ENCODE measurements around the gene NMUR1. TPM values are rescaled to one million over a fixed set of nuclear protein-coding genes. Genes with fewer than 3 reads are reported as not detected.

Gene NMUR1
- total RNA-seq, 2 donors from 2014 or later: 0.30 to 0.45 TPM

DNA sequence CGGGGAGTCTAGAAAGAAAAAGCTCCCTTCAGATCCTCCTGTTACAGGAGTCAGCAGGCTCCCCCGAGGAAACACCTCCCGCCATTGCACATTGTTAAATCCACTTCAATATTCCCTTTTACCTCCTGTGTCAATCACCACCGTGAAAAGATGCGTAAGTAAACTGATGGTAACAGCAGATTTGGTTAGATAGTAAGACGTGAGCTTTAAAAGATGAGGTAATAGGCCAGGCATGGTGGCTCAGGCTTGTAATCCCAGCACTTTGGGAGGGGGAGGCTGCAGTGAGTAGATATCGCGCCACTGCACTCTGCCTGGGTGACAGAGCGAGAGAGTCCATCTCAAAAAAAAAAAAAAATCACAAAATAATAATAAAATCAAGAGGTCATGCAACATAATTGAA is 50.8 kb downstream of the NMUR1 start:
- DNase-seq: no peak
- Histone ChIP-seq H3K4me1 (no peaks in the 10 kb centered on the region), H3K9ac (ENCODE audit: low read depth in 2 of 2, low read length in 2 of 2) (no peak overlapping the region), H3K27me3 (no peaks in the 10 kb centered on the region), H3K4me3 (no peak overlapping the region), H3K36me3 (no peaks in the 10 kb centered on the region), H3K27ac (no peak overlapping the region), H3K9me3 (no peaks in the 10 kb centered on the region)
- TF ChIP-seq, protein P1, sequence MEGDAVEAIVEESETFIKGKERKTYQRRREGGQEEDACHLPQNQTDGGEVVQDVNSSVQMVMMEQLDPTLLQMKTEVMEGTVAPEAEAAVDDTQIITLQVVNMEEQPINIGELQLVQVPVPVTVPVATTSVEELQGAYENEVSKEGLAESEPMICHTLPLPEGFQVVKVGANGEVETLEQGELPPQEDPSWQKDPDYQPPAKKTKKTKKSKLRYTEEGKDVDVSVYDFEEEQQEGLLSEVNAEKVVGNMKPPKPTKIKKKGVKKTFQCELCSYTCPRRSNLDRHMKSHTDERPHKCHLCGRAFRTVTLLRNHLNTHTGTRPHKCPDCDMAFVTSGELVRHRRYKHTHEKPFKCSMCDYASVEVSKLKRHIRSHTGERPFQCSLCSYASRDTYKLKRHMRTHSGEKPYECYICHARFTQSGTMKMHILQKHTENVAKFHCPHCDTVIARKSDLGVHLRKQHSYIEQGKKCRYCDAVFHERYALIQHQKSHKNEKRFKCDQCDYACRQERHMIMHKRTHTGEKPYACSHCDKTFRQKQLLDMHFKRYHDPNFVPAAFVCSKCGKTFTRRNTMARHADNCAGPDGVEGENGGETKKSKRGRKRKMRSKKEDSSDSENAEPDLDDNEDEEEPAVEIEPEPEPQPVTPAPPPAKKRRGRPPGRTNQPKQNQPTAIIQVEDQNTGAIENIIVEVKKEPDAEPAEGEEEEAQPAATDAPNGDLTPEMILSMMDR (IDR thresholded peaks at IDR 0.05): no peak
- intact Hi-C loops (cut with DNase I): no loop called here

DNA sequence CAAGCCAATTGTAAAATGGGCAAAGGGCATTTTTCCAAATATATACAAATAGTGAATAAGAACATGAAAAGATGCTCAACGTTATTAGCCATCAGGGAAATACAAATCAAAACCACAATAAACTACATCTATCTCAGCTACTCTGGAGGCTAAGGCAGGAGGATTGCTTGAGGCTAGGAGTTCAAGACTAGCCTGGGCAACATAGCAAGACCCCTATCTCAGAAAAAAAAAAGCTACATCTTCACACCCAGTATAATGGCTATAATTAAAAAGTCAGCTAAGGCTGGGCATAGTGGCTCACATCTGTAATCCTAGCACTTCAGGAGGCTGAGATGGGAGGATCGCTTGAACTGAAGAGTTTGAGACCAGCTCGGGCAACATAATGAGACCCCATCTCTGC is 53.3 kb downstream of the NMUR1 start:
- no peak overlapping the region for H3K4me3 ChIP-seq
- no peak for DNase-seq
- no peak overlapping the region for H3K27ac ChIP-seq
- H3K9me3 ChIP-seq: no peaks in the 10 kb centered on the region
- no peak overlapping the region for H3K9ac ChIP-seq (ENCODE audit: low read depth in 2 of 2, low read length in 2 of 2)
- H3K4me1 ChIP-seq: no peaks in the 10 kb centered on the region
- TF ChIP-seq, protein P1 (IDR thresholded peaks at IDR 0.05): no peak
- no peaks in the 10 kb centered on the region for H3K36me3 ChIP-seq
- no peaks in the 10 kb centered on the region for H3K27me3 ChIP-seq
- intact Hi-C loops (cut with DNase I): no loop called here

DNA sequence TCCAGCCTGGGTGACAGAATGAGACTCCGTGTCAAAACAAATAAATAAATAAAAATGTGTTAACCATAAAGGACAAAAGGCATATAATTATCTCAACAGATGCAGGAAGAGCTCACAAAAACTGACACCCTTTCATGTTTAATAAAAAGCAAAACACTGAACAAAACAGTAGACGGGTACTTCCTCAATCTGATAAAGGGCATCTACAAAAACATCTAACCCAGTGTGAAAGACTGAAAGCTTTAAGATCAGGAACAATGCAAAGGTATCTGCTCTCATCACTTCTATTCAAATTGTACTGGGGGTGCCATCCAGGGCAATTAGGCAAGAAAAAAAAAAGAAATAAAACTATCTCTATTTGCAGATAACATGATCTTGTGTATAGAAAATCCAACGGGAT is 54.3 kb downstream of the NMUR1 start:
- no peaks in the 10 kb centered on the region for H3K4me1 ChIP-seq
- TF ChIP-seq, protein P1 (IDR thresholded peaks at IDR 0.05): no peak
- no peaks in the 10 kb centered on the region for H3K9me3 ChIP-seq
- H3K27ac ChIP-seq: no peak overlapping the region
- no peak overlapping the region for H3K9ac ChIP-seq (ENCODE audit: low read depth in 2 of 2, low read length in 2 of 2)
- H3K36me3 ChIP-seq: no peaks in the 10 kb centered on the region
- H3K27me3 ChIP-seq: no peaks in the 10 kb centered on the region
- intact Hi-C loops (cut with DNase I): no loop called here
- no peak overlapping the region for H3K4me3 ChIP-seq
- no peak for DNase-seq

Other genes starting within 250 kb of the NMUR1 start
- gene B3GNT7, start 134.7 kb downstream of the NMUR1 start, total RNA-seq: 100 to 1,000 TPM; 244 to 258 TPM
- 100 to 1,000 TPM; 309 to 534 TPM for gene NCL, start 66.0 kb downstream of the NMUR1 start, total RNA-seq
- gene TEX44, start 62.4 kb upstream of the NMUR1 start, total RNA-seq: not detected
- gene PTMA, start 178.1 kb upstream of the NMUR1 start, total RNA-seq: 1,000 to 10,000 TPM; 1,195 to 1,836 TPM